HepG2 (cell line): ENCODE data around the gene ARHGEF16. TPM values are rescaled to one million over a fixed set of nuclear protein-coding genes. Genes with fewer than 3 reads are reported as not detected.

ENCODE experiments used
- MIER2 ChIP-seq: IDR thresholded peaks from 2 replicates; pipeline ENCODE4 v1.6.1; 2016; ENCODE audit warnings: missing biosample characterization, missing genetic modification reagents
- MXI1 ChIP-seq: IDR thresholded peaks from 3 replicates; pipeline ENCODE4 v1.6.1; 2012; ENCODE audit warnings: low read depth, low read length, inconsistent platforms, borderline replicate concordance
- PAXIP1 ChIP-seq: sonication (generic); formaldehyde crosslinking; conservative IDR thresholded peaks from 2 replicates; pipeline ENCODE4 v1.4.0; 2020; ENCODE audit warnings: mild to moderate bottlenecking, missing genetic modification reagents, moderate library complexity
- U2AF1 ChIP-seq: fragments of 200-400 bp; formaldehyde crosslinking; optimal IDR thresholded peaks from 2 replicates; pipeline ENCODE3; 2017; ENCODE audit warnings: mild to moderate bottlenecking, low read depth, low read length
- ZNF160 ChIP-seq: sonication (generic); formaldehyde crosslinking; IDR thresholded peaks from 2 replicates; pipeline ENCODE4 v1.8.0; 2022; ENCODE audit warnings: mild to moderate bottlenecking, inconsistent platforms, missing genetic modification reagents
- ZNF431 ChIP-seq: sonication (generic); formaldehyde crosslinking; IDR thresholded peaks from 2 replicates; pipeline ENCODE4 v1.9.0; 2022; ENCODE audit warnings: missing genetic modification reagents, low read depth, mild to moderate bottlenecking, borderline replicate concordance
- polyA plus RNA-seq, 8 experiments: library from polyadenylated mRNA; depleted of rRNA in 3 of 8; stranded (reverse) in 7 of 8; unstranded in 1 of 8; fragments of >200 nt; fragmentation: Illumina TruSeq in 4 of 8; extraction: Trizol in 4 of 8; gene quantifications; 2 replicates each; pipeline versions ENCODE4 v1.2.1 to v1.2.3, GENCODE V29; 2011 to 2016; ENCODE audit warnings: low read depth in 4 of 8, missing spikeins in 1 of 8, mixed read lengths in 1 of 8; ENCODE audit not compliant: insufficient read depth in 1 of 8
- total RNA-seq, 5 experiments: library from RNA; depleted of rRNA; stranded (reverse); fragments of >200 nt; fragmentation: Illumina TruSeq; extraction: Trizol; gene quantifications; 2 replicates each; pipeline ENCODE4 v1.2.3, GENCODE V29; 2016; ENCODE audit warnings: low read depth in 1 of 5

Gene ARHGEF16
- total and polyA plus RNA-seq, 2 of the 13 experiments (the other 11 are each of a cell fraction or from before 2014, with no cell fraction given), result 20.3 to 39.9 TPM

- TF ChIP-seq PAXIP1 (CRISPR knock-in tag) (peak; percentile 90), ZNF431 (CRISPR knock-in tag) (no peak), ZNF160 (CRISPR knock-in tag) (0 out of 2 replicates have a peak, but pooled peaks have one; percentile 48), U2AF1 (no peak), MIER2 (CRISPR knock-in tag) (no peak), MXI1 (peak; percentile 53; the same call in 1 of the 3 replicates)
- TF ChIP-seq, all 625 proteins: peak for 179
These were observed 2.8 kb downstream of the ARHGEF16 start (continued) for GRCh38 chr1:3456964-3457909.
